HFFc6 (cell line): ENCODE measurements around the gene HPS3. TPM values are rescaled to one million over a fixed set of nuclear protein-coding genes. Genes with fewer than 3 reads are reported as not detected.
"Not testable (repeated sequence)": the region's sequence is repeated elsewhere in the genome, so short reads cannot be mapped to it uniquely, and the experiment has no call there.

Source experiments
- DNase-seq: peaks from one replicate; pipeline ENCODE4 v3.0.0-alpha.2; 2018
- H3K27ac Mint-ChIP-seq: 2 replicates; pipeline ENCODE4 v1.8.0; 2020; ENCODE audit warnings: mild to moderate bottlenecking, mixed read lengths
- H3K27me3 Mint-ChIP-seq: 2 replicates; pipeline ENCODE4 v1.8.0; 2021; ENCODE audit warnings: mild to moderate bottlenecking, moderate library complexity, mixed read lengths; ENCODE audit not compliant: insufficient read depth
- H3K36me3 Mint-ChIP-seq: 2 replicates; pipeline ENCODE4 v1.8.0; 2021; ENCODE audit warnings: low read depth, mixed read lengths
- H3K4me1 Mint-ChIP-seq: 2 replicates; pipeline ENCODE4 v1.8.0; 2020; ENCODE audit warnings: low read depth, mixed read lengths
- H3K4me3 Mint-ChIP-seq: 2 replicates; pipeline ENCODE4 v1.8.0; 2020; ENCODE audit warnings: mild to moderate bottlenecking, moderate library complexity, mixed read lengths
- H3K9me3 Mint-ChIP-seq: 2 replicates; pipeline ENCODE4 v1.8.0; 2020; ENCODE audit warnings: mild to moderate bottlenecking, mixed read lengths
- CTCF ChIP-seq: fragments of 200-600 bp; sonication (generic); IDR thresholded peaks from 2 replicates; pipeline ENCODE4 v1.5.0; 2021; ENCODE audit warnings: antibody characterized with exemption, mild to moderate bottlenecking
- total RNA-seq, 6 experiments: library from RNA; stranded (reverse); fragmentation: NEBNext Ultra II Directional; extraction: Animal tissue kit (Norgen Biotek cat#: 25700); gene quantifications; 2 replicates in 1 of 6; 3 replicates in 5 of 6; pipeline ENCODE4 v1.2.3, GENCODE V29; 2021

Gene HPS3
- total RNA-seq, 6 experiments from 2014 or later: 15.6 to 24.8 (median 20.7) TPM

GRCh38 chr3:149216193-149216869 lies 86.9 kb downstream of the HPS3 start:
- no peak for DNase-seq

GRCh38 chr3:149217347-149217746 lies 87.9 kb downstream of the HPS3 start:
- H3K36me3 Mint-ChIP-seq: no peaks in the 10 kb centered on the region
- TF ChIP-seq CTCF: no peak
- H3K4me1 Mint-ChIP-seq: peaks cover 7% of the 10 kb centered on the region
- H3K9me3 Mint-ChIP-seq: no peaks in the 10 kb centered on the region
- no peak for DNase-seq
- no peak overlapping the region for H3K4me3 Mint-ChIP-seq
- H3K27ac Mint-ChIP-seq: no peak overlapping the region
- peaks cover 2% of the 10 kb centered on the region for H3K27me3 Mint-ChIP-seq

More at GRCh38 chr3:149216193-149216869, 86.9 kb downstream of the HPS3 start:
- Mint-ChIP-seq H3K4me3 (no peak overlapping the region), H3K27me3 (peaks cover 2% of the 10 kb centered on the region), H3K9me3 (no peaks in the 10 kb centered on the region), H3K27ac (no peak overlapping the region), H3K4me1 (peaks cover 7% of the 10 kb centered on the region), H3K36me3 (no peaks in the 10 kb centered on the region)
- no peak for TF ChIP-seq CTCF

- H3K9me3 Mint-ChIP-seq, H3K27ac Mint-ChIP-seq, H3K27me3 Mint-ChIP-seq, H3K36me3 Mint-ChIP-seq, H3K4me3 Mint-ChIP-seq, DNase-seq: not testable (repeated sequence)
- peaks cover 16% of the 10 kb centered on the region for H3K4me1 Mint-ChIP-seq
Measured at GRCh38 chr3:149219380-149220121, 90.1 kb downstream of the HPS3 start.

GRCh38 chr3:149221783-149222517 lies 92.5 kb downstream of the HPS3 start, which contains the start of gene CP:
CP (minus strand) TSS chr3:149221829; CDS start chr3:149221792, 37 bp downstream.
- Mint-ChIP-seq H3K36me3 (no peaks in the 10 kb centered on the region), H3K9me3 (no peaks in the 10 kb centered on the region), H3K4me3 (no peak within 1 kb of the TSS), H3K27ac (no peak within 1 kb of the TSS), H3K4me1 (peaks cover 32% of the 10 kb centered on the region), H3K27me3 (no peaks in the 10 kb centered on the region)
- no peak for TF ChIP-seq CTCF
- no peak for DNase-seq

Other genes with a start within 250 kb of the HPS3 start
- gene GYG1, start 138.1 kb upstream of the HPS3 start, total RNA-seq: 10 to 100 TPM; 68.9 to 88.6 (median 78.5) TPM
- gene HLTF, start 43.1 kb upstream of the HPS3 start, total RNA-seq: 10 to 100 TPM; 31.0 to 36.6 (median 34.5) TPM
- gene CP, start 92.2 kb downstream of the HPS3 start, total RNA-seq: not detected
- under 1 TPM in 4 of 6 experiments, not detected in 2; 0.05 to 0.19 (median 0.09) TPM for gene TM4SF18, start 204.0 kb downstream of the HPS3 start, total RNA-seq
- gene TM4SF1, start 248.0 kb downstream of the HPS3 start, total RNA-seq: 10 to 100 TPM in 4 of 6 experiments, 1 to 10 TPM in 2; 6.5 to 80.1 (median 74.8) TPM